Hepatocyte (in vitro differentiated cells): Measurements from ENCODE around the gene ERAP2. TPM values are rescaled to one million over a fixed set of nuclear protein-coding genes. Genes with fewer than 3 reads are reported as not detected.

Experiments
- DNase-seq: peaks from one replicate; pipeline ENCODE4 v3.0.0-alpha.2; 2016; ENCODE audit warnings: low spot score
- H2AFZ ChIP-seq: fragments of 200-600 bp; sonication (generic); 2 replicates; pipeline ENCODE4 v1.6.0; 2016; ENCODE audit warnings: antibody characterized with exemption, mild to moderate bottlenecking
- H3K27ac ChIP-seq: fragments of 200-600 bp; sonication (generic); 2 replicates; pipeline ENCODE4 v1.5.1; 2016; ENCODE audit warnings: mild to moderate bottlenecking
- H3K27me3 ChIP-seq: fragments of 200-600 bp; sonication (generic); 2 replicates; pipeline ENCODE4 v1.6.1; 2016
- H3K36me3 ChIP-seq: fragments of 200-600 bp; sonication (generic); replicated peaks from 2 replicates; pipeline ENCODE4 v1.5.1; 2016; ENCODE audit warnings: low read depth; ENCODE audit not compliant: insufficient read depth
- H3K4me1 ChIP-seq: fragments of 200-600 bp; sonication (generic); 2 replicates; pipeline ENCODE4 v1.5.1; 2016; ENCODE audit warnings: mild to moderate bottlenecking, moderate library complexity; ENCODE audit not compliant: insufficient read depth
- H3K4me2 ChIP-seq: fragments of 200-600 bp; sonication (generic); 2 replicates; pipeline ENCODE4 v1.6.0; 2016
- H3K4me3 ChIP-seq: fragments of 200-600 bp; sonication (generic); 2 replicates; pipeline ENCODE4 v1.5.1; 2016; ENCODE audit warnings: mild to moderate bottlenecking
- H3K79me2 ChIP-seq: fragments of 200-600 bp; sonication (generic); 2 replicates; pipeline ENCODE4 v1.6.0; 2017; ENCODE audit warnings: mild to moderate bottlenecking
- H3K9me2 ChIP-seq: fragments of 200-600 bp; sonication (generic); replicated peaks from 2 replicates; pipeline ENCODE4 v1.6.0; 2017; ENCODE audit warnings: mild to moderate bottlenecking; ENCODE audit not compliant: insufficient read depth
- H3K9me3 ChIP-seq: fragments of 200-600 bp; sonication (generic); 2 replicates; pipeline ENCODE4 v1.5.1; 2016; ENCODE audit warnings: low read depth, mild to moderate bottlenecking
- H4K20me1 ChIP-seq: fragments of 200-600 bp; sonication (generic); 2 replicates; pipeline ENCODE4 v1.6.0; 2016; ENCODE audit warnings: mild to moderate bottlenecking; ENCODE audit not compliant: insufficient read depth, poor library complexity, severe bottlenecking
- CTCF ChIP-seq: fragments of 200-600 bp; sonication (generic); IDR thresholded peaks from 2 replicates; pipeline ENCODE4 v1.5.1; 2016; ENCODE audit warnings: antibody characterized with exemption, mild to moderate bottlenecking; ENCODE audit not compliant: poor library complexity
- EZH2 ChIP-seq: fragments of 200-600 bp; sonication (generic); IDR thresholded peaks from 2 replicates; pipeline ENCODE4 v1.6.1; 2016; ENCODE audit warnings: antibody characterized with exemption, mild to moderate bottlenecking, borderline replicate concordance
- EZH2phosphoT487 ChIP-seq: fragments of 200-600 bp; sonication (generic); IDR thresholded peaks from one replicate; pipeline ENCODE4 v1.6.1; 2018; ENCODE audit warnings: antibody characterized with exemption, mild to moderate bottlenecking, low read depth, moderate library complexity; ENCODE audit not compliant: unreplicated experiment, severe bottlenecking
- WGBS: methylation state at CpG from one replicate; pipeline ENCODE4 v1.1.6; 2016; ENCODE audit warnings: low lambda C conversion rate; ENCODE audit errors: missing lambda C conversion rate; 5-methylcytosine and 5-hydroxymethylcytosine counted together
- polyA plus RNA-seq: library from polyadenylated mRNA; unstranded; fragments of >200 nt; fragmentation: Nextera tagmentation; extraction: Ambion mirVana; gene quantifications from 2 replicates; pipeline ENCODE4 v1.2.1, GENCODE V29; 2016
- total RNA-seq: library from RNA; depleted of rRNA; stranded (reverse); fragments of >200 nt; gene quantifications from 2 replicates; pipeline ENCODE4 v1.2.3, GENCODE V29; 2014

Gene ERAP2
- total and polyA plus RNA-seq, 2 experiments from 2014 or later, result 0.87 to 1.5 TPM

DNA sequence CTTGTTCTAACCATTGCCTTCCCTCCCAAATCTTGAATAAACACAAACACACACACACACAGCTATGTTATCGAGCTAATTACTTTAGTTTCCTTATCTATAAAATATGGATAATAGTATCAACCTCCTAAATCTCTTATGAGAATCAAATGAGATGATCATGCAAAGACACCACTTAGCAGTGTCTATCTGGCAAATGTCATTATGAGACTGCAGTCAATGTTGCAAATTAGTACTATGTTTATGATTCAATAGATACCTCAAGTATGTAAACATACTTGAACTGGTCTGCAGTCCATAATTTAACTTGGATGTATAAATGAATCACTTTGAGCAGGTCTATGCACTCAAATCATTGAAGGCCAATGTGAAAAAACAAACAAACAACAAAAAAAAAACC is 22.2 kb upstream of the ERAP2 start:
- H3K9me3 ChIP-seq, result no peaks in the 10 kb centered on the region
- no peaks in the 10 kb centered on the region for H3K27me3 ChIP-seq
- no peak overlapping the region for H3K27ac ChIP-seq
- no peaks in the 10 kb centered on the region for H3K9me2 ChIP-seq
- no peaks in the 10 kb centered on the region for H4K20me1 ChIP-seq
- H3K36me3 ChIP-seq, result peaks cover 2% of the 10 kb centered on the region
- WGBS, result 55% methylated on average over 1 of the region's 1 CpG
- no peak for DNase-seq
- H3K79me2 ChIP-seq, result no peaks in the 10 kb centered on the region
- no peak overlapping the region for H3K4me3 ChIP-seq
- no peak overlapping the region for H3K4me2 ChIP-seq
- TF ChIP-seq EZH2phosphoT487, result no peak
- TF ChIP-seq CTCF, result no peak
- TF ChIP-seq EZH2, result no peak
- H3K4me1 ChIP-seq, result no peaks in the 10 kb centered on the region
- no peak overlapping the region for H2AFZ ChIP-seq

- TF ChIP-seq CTCF (no peak), EZH2phosphoT487 (no peak), EZH2 (no peak)
- Histone ChIP-seq H3K9me3 (no peaks in the 10 kb centered on the region), H3K4me2 (peak overlapping the region; percentile 23), H3K79me2 (no peaks in the 10 kb centered on the region), H3K27ac (peak overlapping the region; percentile 23), H3K27me3 (no peaks in the 10 kb centered on the region), H3K4me3 (no peak overlapping the region), H2AFZ (no peak overlapping the region), H3K4me1 (no peaks in the 10 kb centered on the region), H3K36me3 (no peaks in the 10 kb centered on the region), H3K9me2 (no peaks in the 10 kb centered on the region), H4K20me1 (no peaks in the 10 kb centered on the region)
- 76% methylated on average over 6 of the region's 6 CpGs for WGBS
- DNase-seq, result no peak
Measured at GRCh38 chr5:96855031-96855872, 21.0 kb upstream of the ERAP2 start.

GRCh38 chr5:96856371-96856770 is 19.9 kb upstream of the ERAP2 start:
- Histone ChIP-seq H3K4me3 (no peak overlapping the region), H3K9me3 (no peaks in the 10 kb centered on the region), H3K9me2 (no peaks in the 10 kb centered on the region), H2AFZ (no peak overlapping the region), H3K27me3 (no peaks in the 10 kb centered on the region), H3K4me2 (no peak overlapping the region), H3K27ac (no peak overlapping the region), H4K20me1 (no peaks in the 10 kb centered on the region), H3K36me3 (no peaks in the 10 kb centered on the region), H3K79me2 (no peaks in the 10 kb centered on the region), H3K4me1 (no peaks in the 10 kb centered on the region)
- DNase-seq, result no peak
- WGBS, result 81% methylated on average over 3 of the region's 3 CpGs
- TF ChIP-seq CTCF (no peak), EZH2phosphoT487 (no peak), EZH2 (no peak)
